A549 (cell line): ENCODE results near the gene MROH7. TPM values are rescaled to one million over a fixed set of nuclear protein-coding genes. Genes with fewer than 3 reads are reported as not detected.
"Not testable (repeated sequence)": the region's sequence is repeated elsewhere in the genome, so short reads cannot be mapped to it uniquely, and the experiment has no call there.

Experiments used
- ATAC-seq, 2 experiments: fragments of 200-7000 bp in 1 of 2; fragments of >200 bp in 1 of 2; cut with Nextera tagmentation in 1 of 2; cut with Tn5 transposase in 1 of 2; 3 replicates each; pipeline versions ENCODE4 v1.8.0 to v1.9.1; 2018 to 2020; ENCODE audit warnings: mild to moderate bottlenecking in 1 of 2, moderate library complexity in 1 of 2
- CTCF ChIA-PET: fragments of 300-600 bp; sonication (Branson Sonifier 250); formaldehyde crosslinking; extraction: SDS; loops from one replicate; lab custom pipeline; 2021; ENCODE audit warnings: antibody characterized with exemption, inconsistent platforms; lab: Yijun Ruan, JAX
- POLR2A ChIA-PET: fragments of 350-600 bp; formaldehyde crosslinking; extraction: SDS; loops from one replicate; lab custom pipeline; 2021; ENCODE audit warnings: antibody characterized with exemption, inconsistent platforms; lab: Yijun Ruan, JAX
- DNase-seq, 2 experiments: peaks; one replicate each; pipeline versions ENCODE4 v3.0.0 to v3.0.0-alpha.2; 2011 to 2016; ENCODE audit warnings: low read depth in 1 of 2, low spot score in 1 of 2
- FAIRE-seq: peaks from 2 replicates; lab custom pipeline; 2011; peaks lifted over from hg19 to GRCh38; lab: Jason Lieb, UNC
- H3K27ac ChIP-seq, 2 experiments: fragments of >200 bp; sonication (Bioruptor Twin); formaldehyde crosslinking; 3 replicates each; pipeline ENCODE4 v1.5.1; 2016 to 2017
- H3K4me1 ChIP-seq: fragments of >200 bp; sonication (Bioruptor Twin); formaldehyde crosslinking; 3 replicates; pipeline ENCODE4 v1.6.1; 2016
- H3K4me2 ChIP-seq: fragments of >200 bp; sonication (Bioruptor Twin); formaldehyde crosslinking; 3 replicates; pipeline ENCODE4 v1.6.1; 2016
- H3K4me3 ChIP-seq: fragments of >200 bp; sonication (Bioruptor Twin); formaldehyde crosslinking; 3 replicates; pipeline ENCODE4 v1.5.1; 2016
- H3K9me3 ChIP-seq: fragments of >200 bp; sonication (Bioruptor Twin); formaldehyde crosslinking; 3 replicates; pipeline ENCODE4 v1.6.1; 2016
- BHLHE40 ChIP-seq: IDR thresholded peaks from 2 replicates; pipeline ENCODE4 v1.6.1; 2012; ENCODE audit warnings: low read depth, low read length, inconsistent platforms
- CEBPB ChIP-seq, 2 experiments: fragments of >200 bp in 1 of 2; sonication (Bioruptor Twin) in 1 of 2; formaldehyde crosslinking in 1 of 2; IDR thresholded peaks; 2 replicates each; pipeline ENCODE4 v1.6.1; 2012 to 2016
- CTCF ChIP-seq: fragments of >200 bp; sonication (Bioruptor Twin); formaldehyde crosslinking; IDR thresholded peaks from 3 replicates; pipeline ENCODE4 v1.5.1; 2016
- E2F6 ChIP-seq: IDR thresholded peaks from 2 replicates; pipeline ENCODE4 v1.6.1; 2012; ENCODE audit warnings: low read depth, borderline replicate concordance
- EHF ChIP-seq: fragments of 250-450 bp; sonication (Bioruptor Pico); IDR thresholded peaks from 2 replicates; pipeline ENCODE4 v1.5.0; 2020; ENCODE audit warnings: mild to moderate bottlenecking
- EP300 ChIP-seq, 2 experiments: fragments of >200 bp; sonication (Bioruptor Twin); formaldehyde crosslinking; IDR thresholded peaks; 2 replicates in 1 of 2; 3 replicates in 1 of 2; pipeline ENCODE4 v1.6.1; 2016 to 2017
- ESRRA ChIP-seq: fragments of 150-350 bp; IDR thresholded peaks from 2 replicates; pipeline ENCODE4 v1.6.1; 2014; ENCODE audit warnings: mild to moderate bottlenecking, low read length, borderline replicate concordance
- FOSB ChIP-seq: fragments of 250-450 bp; sonication (Bioruptor Pico); IDR thresholded peaks from 2 replicates; pipeline ENCODE4 v1.5.0; 2020; ENCODE audit warnings: mild to moderate bottlenecking, moderate library complexity
- FOXS1 ChIP-seq: fragments of 250-450 bp; sonication (Bioruptor Pico); IDR thresholded peaks from 2 replicates; pipeline ENCODE4 v1.5.0; 2020; ENCODE audit warnings: mild to moderate bottlenecking, moderate library complexity
- GATA3 ChIP-seq: IDR thresholded peaks from 2 replicates; pipeline ENCODE4 v1.6.1; 2012; ENCODE audit warnings: borderline replicate concordance
- HEYL ChIP-seq: fragments of 250-450 bp; sonication (Bioruptor Pico); IDR thresholded peaks from 2 replicates; pipeline ENCODE4 v1.8.0; 2021; ENCODE audit warnings: mild to moderate bottlenecking, moderate library complexity
- JUNB ChIP-seq: fragments of >200 bp; sonication (Bioruptor Twin); formaldehyde crosslinking; IDR thresholded peaks from 2 replicates; pipeline ENCODE4 v1.6.1; 2016
- KDM1A ChIP-seq: fragments of 200-600 bp; sonication (generic); IDR thresholded peaks from 2 replicates; pipeline ENCODE4 v1.6.1; 2016; ENCODE audit warnings: low read depth, mild to moderate bottlenecking
- MAFK ChIP-seq: fragments of 450-650 bp; IDR thresholded peaks from 2 replicates; pipeline ENCODE4 v1.6.1; 2014; ENCODE audit not compliant: partially characterized antibody
- MAZ ChIP-seq: fragments of 150-350 bp; IDR thresholded peaks from 2 replicates; pipeline ENCODE4 v1.6.1; 2014; ENCODE audit warnings: antibody characterized with exemption, low read depth, low read length, borderline replicate concordance
- MYC ChIP-seq: IDR thresholded peaks from 2 replicates; pipeline ENCODE4 v1.6.1; 2012; ENCODE audit warnings: mild to moderate bottlenecking, inconsistent platforms, low read length, improper control_type of control experiment, borderline replicate concordance
- NFE2L2 ChIP-seq: fragments of 150-350 bp; conservative IDR thresholded peaks from 2 replicates; pipeline ENCODE4 v1.6.1; 2014; ENCODE audit warnings: low read length
- NR3C1 ChIP-seq: fragments of >200 bp; sonication (Bioruptor Twin); formaldehyde crosslinking; IDR thresholded peaks from 3 replicates; pipeline ENCODE4 v1.6.1; 2017
- PHF8 ChIP-seq: fragments of 200-600 bp; sonication (generic); IDR thresholded peaks from 2 replicates; pipeline ENCODE4 v1.6.1; 2016; ENCODE audit warnings: low read depth, mild to moderate bottlenecking, antibody characterized with exemption, moderate library complexity, borderline replicate concordance
- POLR2A ChIP-seq: IDR thresholded peaks from 2 replicates; pipeline ENCODE4 v1.6.1; 2012; ENCODE audit warnings: mild to moderate bottlenecking, low read length
- POLR2AphosphoS2 ChIP-seq: conservative IDR thresholded peaks from 2 replicates; pipeline ENCODE4 v1.6.1; 2012; ENCODE audit warnings: low read length, improper control_type of control experiment, inconsistent platforms
- RAD21 ChIP-seq, 2 experiments: fragments of >200 bp in 1 of 2; sonication (Bioruptor Twin) in 1 of 2; formaldehyde crosslinking in 1 of 2; IDR thresholded peaks in 1 of 2; conservative IDR thresholded peaks in 1 of 2; 2 replicates in 1 of 2; 3 replicates in 1 of 2; pipeline ENCODE4 v1.6.1; 2012 to 2018; ENCODE audit warnings: inconsistent platforms in 1 of 2
- RCOR1 ChIP-seq: fragments of 150-350 bp; IDR thresholded peaks from 2 replicates; pipeline ENCODE4 v1.6.1; 2014; ENCODE audit warnings: antibody characterized with exemption, low read length, low read depth
- SMC3 ChIP-seq: fragments of >200 bp; sonication (Bioruptor Twin); formaldehyde crosslinking; IDR thresholded peaks from 3 replicates; pipeline ENCODE4 v1.6.1; 2018; ENCODE audit warnings: inconsistent platforms
- ZC3H11A ChIP-seq: fragments of 450-650 bp; IDR thresholded peaks from 2 replicates; pipeline ENCODE4 v1.6.1; 2014; ENCODE audit warnings: antibody characterized with exemption, mild to moderate bottlenecking
- ZFP36 ChIP-seq: fragments of 450-650 bp; IDR thresholded peaks from 2 replicates; pipeline ENCODE4 v1.6.1; 2014; ENCODE audit warnings: borderline replicate concordance; ENCODE audit not compliant: partially characterized antibody
- WGBS: methylation state at CpG from one replicate; pipeline ENCODE4 v1.1.6; 2017; ENCODE audit errors: missing lambda C conversion rate; 5-methylcytosine and 5-hydroxymethylcytosine counted together
- polyA plus RNA-seq, 4 experiments: library from polyadenylated mRNA; depleted of rRNA in 3 of 4; stranded (reverse); fragments of >200 nt; fragmentation: RNase III in 1 of 4; extraction: RNeasy Plus Mini Kit Qiagen cat#74134 plus additional on column Dnase treatment in 1 of 4; gene quantifications; 2 replicates in 3 of 4; 3 replicates in 1 of 4; pipeline ENCODE4 v1.2.3, GENCODE V29; 2011 to 2017
- TF ChIP-seq, protein P1 (sequence below): fragments of >200 bp; sonication (Bioruptor Twin); formaldehyde crosslinking; IDR thresholded peaks from 2 replicates; pipeline ENCODE4 v1.6.1; 2016
- TF ChIP-seq, protein P2 (sequence below): fragments of >200 bp; sonication (Bioruptor Twin); formaldehyde crosslinking; IDR thresholded peaks from 3 replicates; pipeline ENCODE4 v1.6.1; 2016
- TF ChIP-seq, protein P3 (sequence below): IDR thresholded peaks from 2 replicates; pipeline ENCODE4 v1.6.1; 2012

The MROH7 gene
- polyA plus RNA-seq, 2 of the 4 experiments (the other 2 are of a cell fraction), result not detected

DNA sequence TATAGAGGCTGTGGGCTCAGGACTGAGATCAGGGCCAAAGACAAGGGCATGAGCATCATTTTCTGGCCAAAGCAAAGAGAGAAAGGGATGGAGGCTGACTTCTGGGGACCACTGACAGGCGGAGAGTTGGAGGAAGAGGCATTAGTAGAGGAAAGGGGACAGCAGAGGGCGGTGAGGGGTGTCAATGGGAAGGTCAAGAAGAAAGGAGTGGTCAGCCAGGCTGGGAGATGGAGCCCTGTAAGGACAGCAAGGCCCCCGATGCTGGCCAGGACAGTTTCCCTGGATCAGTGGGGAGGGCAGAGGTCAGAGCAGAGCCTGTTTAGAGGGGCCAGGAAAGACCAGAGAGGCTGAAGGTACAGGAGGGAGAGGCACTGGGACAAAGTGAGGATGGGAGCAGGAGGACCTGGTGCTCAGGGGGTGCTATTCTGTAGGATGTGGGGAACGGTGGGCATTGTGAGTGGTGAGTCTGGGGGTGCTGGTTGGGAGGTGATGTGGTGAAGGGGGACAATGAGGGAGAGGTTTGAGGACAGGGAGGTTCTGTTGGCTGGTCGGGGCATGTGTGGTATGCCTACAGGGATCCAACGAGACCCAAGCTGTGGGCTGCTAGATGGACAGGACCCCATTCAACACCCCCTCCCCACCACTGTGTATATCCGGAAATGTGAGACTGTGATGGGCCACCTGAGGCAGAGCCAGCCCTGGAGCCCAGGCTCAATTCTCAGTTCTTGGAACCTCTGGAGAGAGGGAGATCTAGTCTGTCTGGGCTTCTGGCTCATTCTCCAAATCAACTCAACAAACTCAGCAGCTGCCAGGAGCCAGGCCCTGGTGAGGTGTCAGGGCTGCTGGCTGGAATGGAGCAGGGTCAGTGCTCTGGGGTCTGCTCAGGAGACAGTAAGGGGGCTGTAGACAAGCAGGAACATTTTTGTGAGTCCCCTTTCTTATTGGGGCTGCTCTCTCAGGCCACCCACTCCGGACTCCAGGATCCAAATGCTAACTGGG is 16.8 kb upstream of the MROH7 start:
- no peak for FAIRE-seq
- H3K4me2 ChIP-seq, result no peak overlapping the region
- no peaks in the 10 kb centered on the region for H3K4me1 ChIP-seq
- ATAC-seq, result no peak
- ChIA-PET CTCF (no interaction called here), POLR2A (no interaction called here)
- H3K9me3 ChIP-seq, result no peaks in the 10 kb centered on the region
- no peak overlapping the region for H3K4me3 ChIP-seq
- 49% methylated on average over 7 of the region's 8 CpGs for WGBS
- TF ChIP-seq GATA3 (no peak), SMC3 (no peak), NFE2L2 (no peak), CEBPB (IDR thresholded peaks at IDR 0.05) (no peak), RAD21 (conservative IDR thresholded peaks at IDR 0.05 in 1 of 2, IDR thresholded peaks at IDR 0.05 in 1 of 2) (no peak), RCOR1 (no peak), FOXS1 (no peak), POLR2AphosphoS2 (no peak), ESRRA (no peak), FOSB (CRISPR knock-in tag) (no peak), EP300 (IDR thresholded peaks at IDR 0.05) (no peak), HEYL (no peak), NR3C1 (no peak)
- TF ChIP-seq, protein P1, sequence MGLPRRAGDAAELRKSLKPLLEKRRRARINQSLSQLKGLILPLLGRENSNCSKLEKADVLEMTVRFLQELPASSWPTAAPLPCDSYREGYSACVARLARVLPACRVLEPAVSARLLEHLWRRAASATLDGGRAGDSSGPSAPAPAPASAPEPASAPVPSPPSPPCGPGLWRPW, result no peak
- H3K27ac ChIP-seq, result no peak overlapping the region
- DNase-seq, result no peak

DNA sequence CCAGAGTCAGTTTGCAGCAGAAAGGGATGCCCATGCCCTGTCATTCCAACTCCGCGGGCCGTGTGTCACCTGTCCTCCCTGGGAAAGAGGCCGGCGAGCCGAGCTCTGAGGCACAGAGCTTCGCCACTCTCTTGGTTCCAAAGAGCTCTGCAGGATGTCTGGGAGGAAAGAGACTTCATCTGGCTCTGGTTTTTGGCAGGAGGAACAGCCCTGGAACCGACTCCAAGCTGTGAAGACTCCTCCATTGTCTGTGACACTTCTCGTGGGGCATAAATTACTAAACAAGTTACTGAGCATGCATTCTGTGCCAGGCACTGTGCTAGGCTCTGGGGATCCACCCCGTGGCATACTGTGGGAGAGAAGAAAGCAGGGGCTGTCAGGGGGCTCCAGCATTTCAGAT is 14.4 kb upstream of the MROH7 start:
- TF ChIP-seq BHLHE40 (no peak), MAFK (no peak), E2F6 (no peak), KDM1A (no peak), POLR2A (no peak), PHF8 (no peak), ZC3H11A (no peak), JUNB (no peak), MAZ (no peak), FOSB (CRISPR knock-in tag) (no peak), MYC (no peak), ZFP36 (no peak), EHF (CRISPR knock-in tag) (no peak), CTCF (no peak)
- TF ChIP-seq, protein P2, sequence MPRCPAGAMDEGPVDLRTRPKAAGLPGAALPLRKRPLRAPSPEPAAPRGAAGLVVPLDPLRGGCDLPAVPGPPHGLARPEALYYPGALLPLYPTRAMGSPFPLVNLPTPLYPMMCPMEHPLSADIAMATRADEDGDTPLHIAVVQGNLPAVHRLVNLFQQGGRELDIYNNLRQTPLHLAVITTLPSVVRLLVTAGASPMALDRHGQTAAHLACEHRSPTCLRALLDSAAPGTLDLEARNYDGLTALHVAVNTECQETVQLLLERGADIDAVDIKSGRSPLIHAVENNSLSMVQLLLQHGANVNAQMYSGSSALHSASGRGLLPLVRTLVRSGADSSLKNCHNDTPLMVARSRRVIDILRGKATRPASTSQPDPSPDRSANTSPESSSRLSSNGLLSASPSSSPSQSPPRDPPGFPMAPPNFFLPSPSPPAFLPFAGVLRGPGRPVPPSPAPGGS, result no peak
- TF ChIP-seq, protein P3, sequence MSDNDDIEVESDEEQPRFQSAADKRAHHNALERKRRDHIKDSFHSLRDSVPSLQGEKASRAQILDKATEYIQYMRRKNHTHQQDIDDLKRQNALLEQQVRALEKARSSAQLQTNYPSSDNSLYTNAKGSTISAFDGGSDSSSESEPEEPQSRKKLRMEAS, result no peak
- CTCF ChIA-PET, result no interaction called here
- Histone ChIP-seq H3K4me1 (no peaks in the 10 kb centered on the region), H3K4me3 (no peak overlapping the region), H3K27ac (no peak overlapping the region), H3K4me2 (no peak overlapping the region), H3K9me3 (no peaks in the 10 kb centered on the region)
- FAIRE-seq (no peak), ATAC-seq (no peak), DNase-seq (no peak)
- POLR2A ChIA-PET, result no interaction called here
- WGBS, result 77% methylated on average over 6 of the region's 10 CpGs

DNA sequence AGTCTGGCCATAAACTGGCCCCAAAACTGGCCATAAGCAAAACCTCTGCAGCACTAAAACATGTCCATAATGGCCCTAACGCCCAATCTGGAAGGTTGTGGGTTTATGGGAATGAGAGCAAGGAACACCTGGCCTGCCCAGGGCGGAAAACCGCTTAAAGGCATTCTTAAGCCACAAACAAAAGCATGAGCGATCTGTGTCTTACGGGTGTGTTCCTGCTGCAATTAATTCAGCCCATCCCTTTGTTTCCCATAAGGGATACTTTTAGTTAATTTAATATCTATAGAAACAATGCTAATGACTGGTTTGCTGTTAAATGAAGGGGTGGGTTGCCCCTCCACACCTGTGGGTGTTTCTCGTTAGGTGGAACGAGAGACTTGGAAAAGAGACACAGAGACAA is 5.8 kb upstream of the MROH7 start:
- FAIRE-seq, CTCF ChIA-PET, POLR2A ChIA-PET, H3K4me2 ChIP-seq, DNase-seq, H3K27ac ChIP-seq, H3K9me3 ChIP-seq, H3K4me3 ChIP-seq, H3K4me1 ChIP-seq, ATAC-seq: not testable (repeated sequence)
- WGBS, result 82% methylated on average over 7 of the region's 7 CpGs
